Measurements from ENCODE around the gene BMS1. TPM values are rescaled to one million over a fixed set of nuclear protein-coding genes. Genes with fewer than 3 reads are reported as not detected.

Gene BMS1
- total RNA-seq, 4 donors from 2014 or later: 11.5 to 17.4 (median 16.7) TPM

DNA sequence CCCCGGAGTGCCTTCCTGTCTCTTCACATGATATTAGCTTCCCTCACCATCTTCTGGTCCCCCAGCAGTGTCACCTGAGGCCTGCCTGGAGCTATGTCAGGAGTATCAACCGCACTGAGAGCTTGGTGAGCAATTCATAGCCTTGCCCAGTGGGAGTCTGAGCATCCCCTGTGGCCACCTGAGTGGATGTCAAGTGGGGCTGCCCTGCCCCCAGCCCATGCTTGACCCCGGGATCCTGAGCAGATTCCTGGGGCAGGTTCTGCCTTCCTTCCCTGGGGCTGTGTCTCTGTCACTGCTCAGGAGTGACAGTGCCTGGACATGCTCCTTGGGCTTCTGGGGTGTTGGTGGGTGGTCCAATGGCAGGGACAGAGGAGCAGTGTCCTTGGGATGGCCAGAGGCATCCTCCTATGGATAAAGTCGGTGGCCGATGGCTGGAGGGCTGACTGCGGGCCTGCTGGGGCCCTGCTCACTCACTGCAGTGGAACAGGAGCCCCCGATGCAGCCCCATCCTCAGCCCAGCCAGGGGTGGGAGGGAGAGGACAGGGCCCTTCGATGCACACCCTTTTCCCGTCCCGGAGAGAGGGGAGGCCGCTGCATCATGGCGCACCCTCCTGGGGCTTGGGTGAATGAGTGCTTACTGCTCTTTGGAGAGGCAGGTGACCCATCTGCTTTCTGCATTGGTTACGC, 95.7 kb downstream of the BMS1 start:
- Histone ChIP-seq H3K4me3 (no peak overlapping the region), H3K4me1 (peaks cover 0 to 14% (median 0%) of the 10 kb centered on the region in 3 donors), H3K36me3 (no peaks in the 10 kb centered on the region), H3K27me3 (peaks cover 0 to 35% (median 0%) of the 10 kb centered on the region in 4 donors), H3K9me3 (peaks cover 0 to 11% (median 7%) of the 10 kb centered on the region in 3 donors), H3K27ac (no peak overlapping the region)
- no peak for DNase-seq
- TF ChIP-seq, protein P1, sequence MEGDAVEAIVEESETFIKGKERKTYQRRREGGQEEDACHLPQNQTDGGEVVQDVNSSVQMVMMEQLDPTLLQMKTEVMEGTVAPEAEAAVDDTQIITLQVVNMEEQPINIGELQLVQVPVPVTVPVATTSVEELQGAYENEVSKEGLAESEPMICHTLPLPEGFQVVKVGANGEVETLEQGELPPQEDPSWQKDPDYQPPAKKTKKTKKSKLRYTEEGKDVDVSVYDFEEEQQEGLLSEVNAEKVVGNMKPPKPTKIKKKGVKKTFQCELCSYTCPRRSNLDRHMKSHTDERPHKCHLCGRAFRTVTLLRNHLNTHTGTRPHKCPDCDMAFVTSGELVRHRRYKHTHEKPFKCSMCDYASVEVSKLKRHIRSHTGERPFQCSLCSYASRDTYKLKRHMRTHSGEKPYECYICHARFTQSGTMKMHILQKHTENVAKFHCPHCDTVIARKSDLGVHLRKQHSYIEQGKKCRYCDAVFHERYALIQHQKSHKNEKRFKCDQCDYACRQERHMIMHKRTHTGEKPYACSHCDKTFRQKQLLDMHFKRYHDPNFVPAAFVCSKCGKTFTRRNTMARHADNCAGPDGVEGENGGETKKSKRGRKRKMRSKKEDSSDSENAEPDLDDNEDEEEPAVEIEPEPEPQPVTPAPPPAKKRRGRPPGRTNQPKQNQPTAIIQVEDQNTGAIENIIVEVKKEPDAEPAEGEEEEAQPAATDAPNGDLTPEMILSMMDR (IDR thresholded peaks at IDR 0.05): no peak
- no peak for TF ChIP-seq POLR2A (IDR thresholded peaks at IDR 0.05)
- intact Hi-C loops (cut with DNase I): no loop called here
- 75 to 88% methylated on average over 2 of the region's 13 CpGs for WGBS, 2 donors

DNA sequence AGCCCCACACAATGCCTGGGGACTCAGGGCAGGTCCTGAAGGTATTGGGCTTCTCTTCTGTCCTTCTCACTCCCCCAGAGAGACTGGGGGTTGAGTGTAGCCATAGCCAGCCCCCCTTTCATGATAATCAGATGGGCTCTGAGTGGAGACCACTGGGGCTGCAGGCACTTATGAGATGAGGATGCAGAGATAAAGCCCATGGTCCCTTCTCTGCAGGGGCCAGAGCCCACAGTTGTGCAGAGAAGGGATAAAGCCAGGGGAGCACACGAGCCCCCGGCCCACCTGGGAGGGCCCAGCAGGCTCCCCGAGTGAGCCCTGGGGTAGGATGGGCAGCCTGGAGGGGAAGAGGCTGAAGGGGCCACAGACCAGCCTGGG, 96.2 kb downstream of the BMS1 start:
- Histone ChIP-seq H3K9me3 (peaks cover 0 to 11% (median 7%) of the 10 kb centered on the region in 3 donors), H3K27ac (no peak overlapping the region), H3K27me3 (peaks cover 0 to 31% (median 0%) of the 10 kb centered on the region in 4 donors), H3K36me3 (no peaks in the 10 kb centered on the region), H3K4me1 (peaks cover 0 to 14% (median 0%) of the 10 kb centered on the region in 3 donors), H3K4me3 (no peak overlapping the region)
- DNase-seq: no peak
- no CpG with 5 or more reads among the region's 3 CpGs for WGBS, 2 donors
- TF ChIP-seq, protein P1 (IDR thresholded peaks at IDR 0.05): no peak
- TF ChIP-seq POLR2A (IDR thresholded peaks at IDR 0.05): no peak
- intact Hi-C loops (cut with DNase I): no loop called here

DNA sequence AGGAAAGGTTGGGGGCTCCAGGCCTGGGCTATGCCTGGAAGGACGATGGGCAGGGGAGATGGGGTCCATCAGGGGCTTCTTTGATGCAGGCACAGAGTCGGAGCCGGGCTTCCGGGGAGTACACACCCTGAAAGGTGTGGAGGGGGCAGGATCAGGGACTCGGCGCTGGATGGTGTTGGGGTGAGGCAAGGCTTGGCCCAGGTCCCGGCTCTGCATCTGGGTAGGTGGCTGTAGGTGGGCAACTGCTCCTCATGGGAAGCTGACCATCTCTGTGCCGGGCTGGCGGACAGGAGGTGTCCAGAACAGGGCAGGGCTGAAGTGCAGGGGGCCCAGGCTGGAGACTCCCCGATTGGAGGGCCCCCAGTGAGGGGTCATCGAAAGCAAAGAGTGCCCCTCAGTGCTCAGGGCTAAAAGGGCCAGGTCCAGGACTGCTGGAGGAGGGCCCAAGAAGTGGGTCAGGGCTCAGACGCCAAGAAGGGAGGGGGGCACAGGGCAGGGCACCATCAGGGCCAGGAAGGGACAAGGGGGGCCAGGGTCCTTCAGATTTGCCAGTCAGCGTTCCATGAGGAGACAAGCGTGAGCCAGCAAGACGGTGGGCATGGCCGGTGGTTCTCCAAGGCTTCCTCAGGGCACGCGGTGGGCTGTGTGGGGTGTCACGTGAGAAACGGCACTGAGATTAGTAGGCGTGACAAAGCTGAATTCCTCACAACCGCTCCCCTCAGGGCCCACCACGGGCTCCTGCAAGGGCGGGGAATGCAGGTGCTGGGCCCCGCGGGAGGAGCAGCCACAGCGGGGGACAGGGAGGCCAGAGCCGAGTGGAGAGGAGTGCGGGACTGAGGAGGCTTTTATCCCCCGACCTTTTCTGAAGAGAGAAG, 97.0 kb downstream of the BMS1 start:
- WGBS, 2 donors: 72 to 73% methylated on average over 9 to 22 of the region's 30 CpGs
- Histone ChIP-seq H3K36me3 (no peaks in the 10 kb centered on the region), H3K27me3 (peaks cover 0 to 29% (median 0%) of the 10 kb centered on the region in 4 donors), H3K9me3 (peaks cover 0 to 11% (median 7%) of the 10 kb centered on the region in 3 donors), H3K4me1 (peaks cover 0 to 14% (median 0%) of the 10 kb centered on the region in 3 donors), H3K4me3 (no peak overlapping the region), H3K27ac (no peak overlapping the region)
- intact Hi-C loops (cut with DNase I): no loop called here
- TF ChIP-seq POLR2A (IDR thresholded peaks at IDR 0.05): no peak
- TF ChIP-seq, protein P1 (IDR thresholded peaks at IDR 0.05): no peak
- DNase-seq: no peak

DNA sequence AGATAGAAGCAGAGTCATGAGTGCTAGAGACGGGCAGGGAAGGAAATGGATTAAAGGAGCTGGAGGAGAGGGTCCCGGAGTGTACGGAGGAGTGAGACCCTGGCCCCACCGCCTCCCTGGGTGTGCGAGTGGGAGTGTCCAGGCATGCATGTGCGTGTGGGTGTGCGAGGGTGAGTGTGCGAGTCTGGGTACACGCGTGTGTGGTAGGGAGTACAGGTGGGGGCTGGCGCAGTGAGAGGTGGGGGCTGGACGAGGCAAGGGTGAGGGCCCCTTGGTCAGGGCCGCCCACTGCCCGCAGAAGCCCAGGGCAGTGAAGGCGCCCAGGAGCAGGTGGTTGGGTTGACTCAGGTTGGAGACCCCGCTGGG, 97.6 kb downstream of the BMS1 start:
- peaks cover 0 to 11% (median 7%) of the 10 kb centered on the region in 3 donors for H3K9me3 ChIP-seq
- H3K4me1 ChIP-seq: peaks cover 0 to 13% (median 0%) of the 10 kb centered on the region in 3 donors
- 88 to 91% methylated on average over 16 of the region's 16 CpGs for WGBS, 2 donors
- peaks cover 0 to 26% (median 0%) of the 10 kb centered on the region in 4 donors for H3K27me3 ChIP-seq
- intact Hi-C loops (cut with DNase I): no loop called here
- no peak for TF ChIP-seq POLR2A (IDR thresholded peaks at IDR 0.05)
- TF ChIP-seq, protein P1 (IDR thresholded peaks at IDR 0.05): no peak
- no peak overlapping the region for H3K4me3 ChIP-seq
- DNase-seq: no peak
- no peaks in the 10 kb centered on the region for H3K36me3 ChIP-seq
- no peak overlapping the region for H3K27ac ChIP-seq

DNA sequence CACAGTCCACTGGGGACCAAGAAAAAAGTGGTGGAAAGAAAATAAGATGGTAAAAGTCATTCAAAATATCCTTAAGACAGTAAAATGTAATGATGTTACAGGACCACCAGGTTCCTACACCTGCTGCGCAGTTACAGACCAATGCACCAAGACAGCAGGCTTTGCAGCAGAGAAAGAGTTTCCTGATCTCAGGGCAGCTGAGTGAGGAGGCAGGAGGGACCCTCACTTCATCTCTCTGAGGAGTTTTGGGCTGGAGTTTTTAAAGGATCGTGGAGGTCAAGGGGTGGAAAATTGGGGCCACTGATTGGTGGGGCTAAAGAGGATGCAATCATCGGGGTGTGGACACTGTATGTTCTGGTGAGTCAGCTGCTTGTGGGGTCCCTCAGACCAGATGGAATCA, 100.0 kb downstream of the BMS1 start:
- H3K4me3 ChIP-seq: no peak overlapping the region
- H3K27ac ChIP-seq: no peak overlapping the region
- peaks cover 0 to 24% (median 0%) of the 10 kb centered on the region in 4 donors for H3K27me3 ChIP-seq
- WGBS, 2 donors: 75 to 90% methylated on average over 3 of the region's 3 CpGs
- TF ChIP-seq POLR2A (IDR thresholded peaks at IDR 0.05): no peak
- TF ChIP-seq, protein P1 (IDR thresholded peaks at IDR 0.05): no peak
- no peaks in the 10 kb centered on the region for H3K4me1 ChIP-seq
- DNase-seq: no peak
- peaks cover 0 to 11% (median 7%) of the 10 kb centered on the region in 3 donors for H3K9me3 ChIP-seq
- H3K36me3 ChIP-seq: no peaks in the 10 kb centered on the region
- intact Hi-C loops (cut with DNase I): no loop called here
